SK-N-SH (cell line): ENCODE data around the gene SV2B. TPM values are rescaled to one million over a fixed set of nuclear protein-coding genes. Genes with fewer than 3 reads are reported as not detected.

Experiments used
- CTCF ChIA-PET: fragments of 300-600, 350-600 bp; formaldehyde crosslinking; extraction: SDS; loops from one replicate; lab custom pipeline; 2021; lab: Yijun Ruan, JAX
- POLR2A ChIA-PET: fragments of 350-600 bp; sonication (Branson Sonifier 250); formaldehyde crosslinking; extraction: SDS; loops from one replicate; lab custom pipeline; 2020; ENCODE audit warnings: antibody characterized with exemption, inconsistent platforms; lab: Yijun Ruan, JAX
- DNase-seq: peaks from one replicate; pipeline ENCODE4 v3.0.0; 2012
- H2AFZ ChIP-seq: fragments of 200-600 bp; sonication (generic); 2 replicates; pipeline ENCODE4 v1.8.1; 2016; ENCODE audit warnings: antibody characterized with exemption, mild to moderate bottlenecking, low read depth
- H3F3A ChIP-seq: fragments of 200-600 bp; sonication (generic); replicated peaks from 2 replicates; pipeline ENCODE3; 2016; ENCODE audit warnings: antibody characterized with exemption, mild to moderate bottlenecking; ENCODE audit not compliant: insufficient read depth
- H3K27ac ChIP-seq, 2 experiments: fragments of 200-500 bp in 1 of 2; fragments of 200-600 bp in 1 of 2; sonication (Bioruptor generic) in 1 of 2; sonication (generic), shearing (Covaris generic) in 1 of 2; 2 replicates each; pipeline versions ENCODE4 v1.5.1 to v1.6.1; 2014 to 2016; ENCODE audit warnings: low read depth in 2 of 2, inconsistent platforms in 1 of 2, low read length in 1 of 2, mild to moderate bottlenecking in 1 of 2, mixed read lengths in 1 of 2
- H3K27me3 ChIP-seq: fragments of 200-600 bp; sonication (generic), shearing (Covaris generic); 2 replicates; pipeline ENCODE4 v1.6.1; 2016; ENCODE audit warnings: mixed run types; ENCODE audit not compliant: insufficient read depth
- H3K36me3 ChIP-seq, 2 experiments: fragments of 200-500 bp in 1 of 2; fragments of 200-600 bp in 1 of 2; sonication (Bioruptor generic) in 1 of 2; sonication (generic) in 1 of 2; replicated peaks in 1 of 2; 2 replicates each; pipeline versions ENCODE3 to v1.5.1; 2014 to 2016; ENCODE audit warnings: low read length in 1 of 2, mild to moderate bottlenecking in 1 of 2; ENCODE audit not compliant: insufficient read depth in 2 of 2, control insufficient read depth in 1 of 2
- H3K4me1 ChIP-seq, 2 experiments: fragments of 200-500 bp in 1 of 2; fragments of 200-600 bp in 1 of 2; sonication (Bioruptor generic) in 1 of 2; sonication (generic), shearing (Covaris generic) in 1 of 2; 2 replicates each; pipeline versions ENCODE4 v1.5.1 to v1.6.1; 2014 to 2016; ENCODE audit warnings: low read depth in 1 of 2, low read length in 1 of 2, mixed run types in 1 of 2; ENCODE audit not compliant: insufficient read depth in 2 of 2, control insufficient read depth in 1 of 2
- H3K4me2 ChIP-seq: fragments of 200-600 bp; sonication (generic), shearing (Covaris generic); 2 replicates; pipeline ENCODE4 v1.6.1; 2017; ENCODE audit warnings: mixed run types
- H3K4me3 ChIP-seq, 2 experiments: fragments of 200-500 bp in 1 of 2; fragments of 200-600 bp in 1 of 2; sonication (Bioruptor generic) in 1 of 2; sonication (generic), shearing (Covaris generic) in 1 of 2; 2 replicates each; pipeline versions ENCODE4 v1.5.1 to v1.8.1; 2014 to 2016; ENCODE audit warnings: low read depth in 2 of 2, inconsistent platforms in 1 of 2, low read length in 1 of 2, mild to moderate bottlenecking in 1 of 2, mixed read lengths in 1 of 2, moderate library complexity in 1 of 2
- H3K79me2 ChIP-seq: fragments of 200-600 bp; sonication (generic); 2 replicates; pipeline ENCODE4 v1.8.1; 2017; ENCODE audit warnings: mild to moderate bottlenecking; ENCODE audit not compliant: insufficient read depth
- H3K9ac ChIP-seq: fragments of 200-600 bp; sonication (generic); 2 replicates; pipeline ENCODE4 v1.6.1; 2017; ENCODE audit warnings: mixed run types
- H3K9me2 ChIP-seq: fragments of 200-600 bp; sonication (generic); 2 replicates; pipeline ENCODE4 v1.6.1; 2017; ENCODE audit warnings: mixed run types
- H3K9me3 ChIP-seq: fragments of 200-600 bp; sonication (generic); 2 replicates; pipeline ENCODE4 v1.6.1; 2017; ENCODE audit warnings: mixed run types, mild to moderate bottlenecking, moderate library complexity
- H4K20me1 ChIP-seq: fragments of 200-600 bp; sonication (generic); 2 replicates; pipeline ENCODE4 v1.6.1; 2017; ENCODE audit warnings: mild to moderate bottlenecking, mixed run types; ENCODE audit not compliant: insufficient read depth
- CHD2 ChIP-seq: fragments of 150-350 bp; IDR thresholded peaks from 2 replicates; pipeline ENCODE4 v1.6.1; 2018; ENCODE audit warnings: low read length; ENCODE audit not compliant: partially characterized antibody
- FOXJ3 ChIP-seq: sonication (generic); formaldehyde crosslinking; IDR thresholded peaks from 2 replicates; pipeline ENCODE4 v1.5.1; 2020; ENCODE audit warnings: mild to moderate bottlenecking, missing genetic modification reagents
- FOXM1 ChIP-seq: IDR thresholded peaks from 2 replicates; pipeline ENCODE4 v1.4.0; 2012; ENCODE audit warnings: low read depth, mild to moderate bottlenecking
- GABPA ChIP-seq: IDR thresholded peaks from 2 replicates; pipeline ENCODE4 v1.4.0; 2012; ENCODE audit warnings: low read depth, mild to moderate bottlenecking
- MXI1 ChIP-seq: IDR thresholded peaks from 2 replicates; pipeline ENCODE4 v1.6.1; 2012; ENCODE audit warnings: mild to moderate bottlenecking, low read depth, low read length, improper control_type of control experiment
- NRF1 ChIP-seq: IDR thresholded peaks from 2 replicates; pipeline ENCODE4 v1.6.1; 2012; ENCODE audit warnings: low read depth, mild to moderate bottlenecking, low read length
- POLR2AphosphoS5 ChIP-seq: IDR thresholded peaks from 2 replicates; pipeline ENCODE4 v1.6.1; 2012; ENCODE audit warnings: low read depth, low read length
- RAD21 ChIP-seq: IDR thresholded peaks from 2 replicates; pipeline ENCODE4 v1.6.1; 2012; ENCODE audit warnings: mild to moderate bottlenecking, low read length
- SIN3A ChIP-seq: IDR thresholded peaks from 2 replicates; pipeline ENCODE4 v1.6.1; 2012; ENCODE audit warnings: low read depth, mild to moderate bottlenecking, low read length, moderate library complexity, borderline replicate concordance
- SMC3 ChIP-seq: IDR thresholded peaks from 2 replicates; pipeline ENCODE4 v1.6.1; 2012; ENCODE audit warnings: low read depth, low read length, improper control_type of control experiment
- TAF1 ChIP-seq: IDR thresholded peaks from 2 replicates; pipeline ENCODE4 v1.6.1; 2012; ENCODE audit warnings: low read depth, mild to moderate bottlenecking, low read length, moderate library complexity, borderline replicate concordance
- TEAD4 ChIP-seq: IDR thresholded peaks from 2 replicates; pipeline ENCODE4 v1.4.0; 2012; ENCODE audit warnings: mild to moderate bottlenecking, borderline replicate concordance; ENCODE audit not compliant: insufficient read depth
- WGBS: methylation state at CpG from one replicate; pipeline ENCODE4 v1.1.6; 2017; ENCODE audit warnings: low lambda C conversion rate; 5-methylcytosine and 5-hydroxymethylcytosine counted together
- polyA plus RNA-seq, 3 experiments: library from polyadenylated mRNA; depleted of rRNA; stranded (reverse); fragments of >200 nt; gene quantifications; 2 replicates each; pipeline ENCODE4 v1.2.3, GENCODE V29; 2012
- TF ChIP-seq, protein P1 (sequence below): IDR thresholded peaks from 2 replicates; pipeline ENCODE4 v1.4.0; 2012; ENCODE audit warnings: low read depth
- TF ChIP-seq, protein P2 (sequence below): IDR thresholded peaks from 2 replicates; pipeline ENCODE4; 2012
- TF ChIP-seq, protein P3 (sequence below): IDR thresholded peaks from 2 replicates; pipeline ENCODE4 v1.4.0; 2012; ENCODE audit warnings: low read depth, borderline replicate concordance
- TF ChIP-seq, protein P4 (sequence below): fragments of 150-350 bp; IDR thresholded peaks from 2 replicates; pipeline ENCODE4 v1.6.1; 2017; ENCODE audit warnings: antibody characterized with exemption, low read length, low read depth, borderline replicate concordance
- TF ChIP-seq, protein P5 (sequence below): fragments of 200-600 bp; sonication (generic); IDR thresholded peaks from 2 replicates; pipeline ENCODE4 v1.6.1; 2017; ENCODE audit warnings: antibody characterized with exemption, mild to moderate bottlenecking, moderate library complexity
- TF ChIP-seq, protein P6 (sequence below): fragments of 150-350 bp; IDR thresholded peaks from 2 replicates; pipeline ENCODE4 v1.6.1; 2016; ENCODE audit warnings: mild to moderate bottlenecking, low read depth, low read length

Gene SV2B
- polyA plus RNA-seq, 1 of the 3 experiments (the other 2 are of a cell fraction) = not detected

DNA sequence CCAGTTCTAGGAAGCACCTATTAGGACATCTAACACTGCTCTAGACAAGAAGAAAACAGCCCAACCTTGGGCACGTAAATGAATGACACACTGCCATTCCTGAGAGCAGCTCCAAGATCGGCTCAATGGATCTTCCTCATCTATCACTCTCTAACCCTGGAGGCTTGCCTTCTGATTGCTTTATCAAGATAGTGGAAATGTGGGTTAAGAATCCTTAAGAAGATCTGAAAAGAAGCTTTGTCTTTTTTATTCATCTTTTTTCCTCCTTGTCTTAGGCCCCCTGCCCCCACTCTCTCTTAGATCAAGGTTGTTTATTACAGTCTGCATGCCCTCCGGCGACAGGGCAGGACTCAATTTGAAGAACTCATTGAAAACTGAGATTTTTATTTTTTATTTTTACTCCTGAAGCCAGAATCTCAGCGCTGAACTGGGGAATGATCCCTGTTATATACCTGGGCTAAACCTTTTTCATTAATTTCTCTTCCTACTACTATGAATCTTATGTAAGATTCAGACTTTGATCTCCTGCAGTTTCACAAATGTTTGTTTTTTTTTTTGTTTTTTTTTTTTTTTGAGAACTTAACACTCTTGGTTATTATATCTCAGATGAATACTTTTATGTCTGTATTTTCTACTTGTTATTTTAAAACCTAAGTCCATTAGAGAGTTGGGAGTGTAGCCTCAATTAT is 219.5 kb downstream of the SV2B start:
- H4K20me1 ChIP-seq = no peaks in the 10 kb centered on the region
- TF ChIP-seq, protein P1, sequence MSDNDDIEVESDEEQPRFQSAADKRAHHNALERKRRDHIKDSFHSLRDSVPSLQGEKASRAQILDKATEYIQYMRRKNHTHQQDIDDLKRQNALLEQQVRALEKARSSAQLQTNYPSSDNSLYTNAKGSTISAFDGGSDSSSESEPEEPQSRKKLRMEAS = no peak
- TF ChIP-seq TAF1 = no peak
- no peak for TF ChIP-seq SIN3A
- TF ChIP-seq MXI1 = no peak
- TF ChIP-seq, protein P2, sequence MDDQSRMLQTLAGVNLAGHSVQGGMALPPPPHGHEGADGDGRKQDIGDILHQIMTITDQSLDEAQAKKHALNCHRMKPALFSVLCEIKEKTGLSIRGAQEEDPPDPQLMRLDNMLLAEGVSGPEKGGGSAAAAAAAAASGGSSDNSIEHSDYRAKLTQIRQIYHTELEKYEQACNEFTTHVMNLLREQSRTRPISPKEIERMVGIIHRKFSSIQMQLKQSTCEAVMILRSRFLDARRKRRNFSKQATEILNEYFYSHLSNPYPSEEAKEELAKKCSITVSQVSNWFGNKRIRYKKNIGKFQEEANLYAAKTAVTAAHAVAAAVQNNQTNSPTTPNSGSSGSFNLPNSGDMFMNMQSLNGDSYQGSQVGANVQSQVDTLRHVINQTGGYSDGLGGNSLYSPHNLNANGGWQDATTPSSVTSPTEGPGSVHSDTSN = no peak
- TF ChIP-seq, protein P3, sequence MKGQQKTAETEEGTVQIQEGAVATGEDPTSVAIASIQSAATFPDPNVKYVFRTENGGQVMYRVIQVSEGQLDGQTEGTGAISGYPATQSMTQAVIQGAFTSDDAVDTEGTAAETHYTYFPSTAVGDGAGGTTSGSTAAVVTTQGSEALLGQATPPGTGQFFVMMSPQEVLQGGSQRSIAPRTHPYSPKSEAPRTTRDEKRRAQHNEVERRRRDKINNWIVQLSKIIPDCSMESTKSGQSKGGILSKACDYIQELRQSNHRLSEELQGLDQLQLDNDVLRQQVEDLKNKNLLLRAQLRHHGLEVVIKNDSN = no peak
- no peak for TF ChIP-seq FOXJ3 (CRISPR knock-in tag)
- no peak for TF ChIP-seq RAD21
- TF ChIP-seq, protein P4, sequence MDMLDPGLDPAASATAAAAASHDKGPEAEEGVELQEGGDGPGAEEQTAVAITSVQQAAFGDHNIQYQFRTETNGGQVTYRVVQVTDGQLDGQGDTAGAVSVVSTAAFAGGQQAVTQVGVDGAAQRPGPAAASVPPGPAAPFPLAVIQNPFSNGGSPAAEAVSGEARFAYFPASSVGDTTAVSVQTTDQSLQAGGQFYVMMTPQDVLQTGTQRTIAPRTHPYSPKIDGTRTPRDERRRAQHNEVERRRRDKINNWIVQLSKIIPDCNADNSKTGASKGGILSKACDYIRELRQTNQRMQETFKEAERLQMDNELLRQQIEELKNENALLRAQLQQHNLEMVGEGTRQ = no peak
- TF ChIP-seq GABPA = no peak
- TF ChIP-seq, protein P5, sequence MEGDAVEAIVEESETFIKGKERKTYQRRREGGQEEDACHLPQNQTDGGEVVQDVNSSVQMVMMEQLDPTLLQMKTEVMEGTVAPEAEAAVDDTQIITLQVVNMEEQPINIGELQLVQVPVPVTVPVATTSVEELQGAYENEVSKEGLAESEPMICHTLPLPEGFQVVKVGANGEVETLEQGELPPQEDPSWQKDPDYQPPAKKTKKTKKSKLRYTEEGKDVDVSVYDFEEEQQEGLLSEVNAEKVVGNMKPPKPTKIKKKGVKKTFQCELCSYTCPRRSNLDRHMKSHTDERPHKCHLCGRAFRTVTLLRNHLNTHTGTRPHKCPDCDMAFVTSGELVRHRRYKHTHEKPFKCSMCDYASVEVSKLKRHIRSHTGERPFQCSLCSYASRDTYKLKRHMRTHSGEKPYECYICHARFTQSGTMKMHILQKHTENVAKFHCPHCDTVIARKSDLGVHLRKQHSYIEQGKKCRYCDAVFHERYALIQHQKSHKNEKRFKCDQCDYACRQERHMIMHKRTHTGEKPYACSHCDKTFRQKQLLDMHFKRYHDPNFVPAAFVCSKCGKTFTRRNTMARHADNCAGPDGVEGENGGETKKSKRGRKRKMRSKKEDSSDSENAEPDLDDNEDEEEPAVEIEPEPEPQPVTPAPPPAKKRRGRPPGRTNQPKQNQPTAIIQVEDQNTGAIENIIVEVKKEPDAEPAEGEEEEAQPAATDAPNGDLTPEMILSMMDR = no peak
- TF ChIP-seq, all 33 proteins: peak for 0
- CTCF ChIA-PET = no interaction called here
- H3K36me3 ChIP-seq = no peaks in the 10 kb centered on the region
- H3K4me1 ChIP-seq = no peaks in the 10 kb centered on the region; a peak in 1 of 4 replicates
- H3K9ac ChIP-seq = no peak overlapping the region
- H3K9me3 ChIP-seq = no peaks in the 10 kb centered on the region
- H2AFZ ChIP-seq = no peak overlapping the region
- H3K4me2 ChIP-seq = no peak overlapping the region
- no peak for DNase-seq
- WGBS = 62% methylated on average over 5 of the region's 5 CpGs
- POLR2A ChIA-PET = no interaction called here
- no peak overlapping the region for H3K27ac ChIP-seq
- H3K4me3 ChIP-seq = no peak overlapping the region
- H3K27me3 ChIP-seq = no peaks in the 10 kb centered on the region
- no peaks in the 10 kb centered on the region for H3F3A ChIP-seq
- H3K79me2 ChIP-seq = no peaks in the 10 kb centered on the region
- H3K9me2 ChIP-seq = no peaks in the 10 kb centered on the region

DNA sequence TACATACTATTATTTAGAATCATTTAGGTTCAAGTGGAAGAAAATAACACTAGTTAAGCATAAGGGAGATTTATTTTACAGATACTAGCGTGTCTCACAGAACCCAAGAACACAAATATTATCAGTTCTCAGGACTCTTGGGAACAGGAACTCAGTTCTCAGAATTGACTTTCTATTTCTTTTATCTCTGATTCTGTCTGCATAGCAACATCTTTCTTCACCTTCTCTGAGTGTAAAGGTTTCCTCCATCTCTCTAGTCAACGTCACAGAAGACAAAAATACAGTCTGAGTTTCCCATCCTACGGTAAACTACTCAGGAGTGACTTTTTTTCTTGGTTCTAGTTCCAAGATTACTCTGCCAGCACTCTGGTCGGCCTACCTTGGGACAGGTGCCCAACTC is 220.0 kb downstream of the SV2B start:
- Histone ChIP-seq H3K36me3 (no peaks in the 10 kb centered on the region), H3K27me3 (no peaks in the 10 kb centered on the region), H3K4me1 (no peaks in the 10 kb centered on the region; a peak in 1 of 4 replicates), H3K27ac (no peak overlapping the region), H3K79me2 (no peaks in the 10 kb centered on the region), H3K9me3 (no peaks in the 10 kb centered on the region), H3K9ac (no peak overlapping the region), H3K4me3 (no peak overlapping the region), H4K20me1 (no peaks in the 10 kb centered on the region), H3K4me2 (no peak overlapping the region), H3K9me2 (no peaks in the 10 kb centered on the region), H2AFZ (no peak overlapping the region), H3F3A (no peaks in the 10 kb centered on the region)
- ChIA-PET POLR2A (no interaction called here), CTCF (no interaction called here)
- no peak for DNase-seq
- 29% methylated on average over 4 of the region's 4 CpGs for WGBS
- TF ChIP-seq CHD2 = no peak
- TF ChIP-seq, protein P2 = no peak
- TF ChIP-seq NRF1 = no peak
- TF ChIP-seq, protein P3 = no peak
- TF ChIP-seq POLR2AphosphoS5 = no peak
- TF ChIP-seq TEAD4 = no peak
- no peak for TF ChIP-seq SMC3
- TF ChIP-seq FOXM1 = no peak
- TF ChIP-seq, protein P6, sequence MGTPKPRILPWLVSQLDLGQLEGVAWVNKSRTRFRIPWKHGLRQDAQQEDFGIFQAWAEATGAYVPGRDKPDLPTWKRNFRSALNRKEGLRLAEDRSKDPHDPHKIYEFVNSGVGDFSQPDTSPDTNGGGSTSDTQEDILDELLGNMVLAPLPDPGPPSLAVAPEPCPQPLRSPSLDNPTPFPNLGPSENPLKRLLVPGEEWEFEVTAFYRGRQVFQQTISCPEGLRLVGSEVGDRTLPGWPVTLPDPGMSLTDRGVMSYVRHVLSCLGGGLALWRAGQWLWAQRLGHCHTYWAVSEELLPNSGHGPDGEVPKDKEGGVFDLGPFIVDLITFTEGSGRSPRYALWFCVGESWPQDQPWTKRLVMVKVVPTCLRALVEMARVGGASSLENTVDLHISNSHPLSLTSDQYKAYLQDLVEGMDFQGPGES = no peak
- TF ChIP-seq, protein P1 = no peak
